IPS-NIHi11 (cell line): ENCODE results near the gene ROBO4.

Experiments used
- DNase-seq: peaks from one replicate; pipeline ENCODE4 v3.0.0; 2012; ENCODE audit warnings: mixed read lengths, low spot score

The ROBO4 gene

GRCh38 chr11:124840666-124841065 is 57.0 kb downstream of the ROBO4 start:
- no peak for DNase-seq

GRCh38 chr11:124839972-124840621 is 57.6 kb downstream of the ROBO4 start:
- no peak for DNase-seq

GRCh38 chr11:124839128-124839971 is 58.3 kb downstream of the ROBO4 start:
- peak; percentile 37 for DNase-seq

GRCh38 chr11:124838805-124839127 is 58.9 kb downstream of the ROBO4 start:
- DNase-seq = no peak

- DNase-seq = peak; percentile 45
Observed at GRCh38 chr11:124837491-124837856, 60.2 kb downstream of the ROBO4 start.

- no peak for DNase-seq
Observed at GRCh38 chr11:124835918-124836317, 61.7 kb downstream of the ROBO4 start.

GRCh38 chr11:124834526-124835180 is 63.0 kb downstream of the ROBO4 start:
- DNase-seq = no peak
